Left ventricle myocardium superior (tissue), 1 donor: Measurements from ENCODE around the gene SLC35F1. TPM values are rescaled to one million over a fixed set of nuclear protein-coding genes. Genes with fewer than 3 reads are reported as not detected.
A peak's percentile ranks its signal among the peaks of the same experiment; 100 is the strongest.

ENCODE experiments used
- ATAC-seq: fragments of 200-7000 bp; cut with Tn5 transposase; one replicate; pipeline ENCODE4 v1.9.1; 2020; ENCODE audit warnings: mild to moderate bottlenecking, moderate library complexity
- DNase-seq: peaks from one replicate; pipeline ENCODE4 v3.0.0-alpha.2; 2020
- intact Hi-C: fragments of 100-400 bp; cut with micrococcal nuclease; formaldehyde crosslinking; loops from one replicate; pipeline ENCODE4 v1.11.0; 2022
- total RNA-seq: library from RNA; stranded (reverse); fragmentation: NEBNext Ultra II Directional; extraction: Animal tissue kit (Norgen Biotek cat#: 25700); gene quantifications from one replicate; pipeline ENCODE4 v1.2.1, GENCODE V29; 2021
- donor health status: DM: no; HTN: yes; CAD: no; lungs with severe emphysema.

Gene SLC35F1
- total RNA-seq, 1 donor from 2014 or later, result 6.7 TPM

DNA sequence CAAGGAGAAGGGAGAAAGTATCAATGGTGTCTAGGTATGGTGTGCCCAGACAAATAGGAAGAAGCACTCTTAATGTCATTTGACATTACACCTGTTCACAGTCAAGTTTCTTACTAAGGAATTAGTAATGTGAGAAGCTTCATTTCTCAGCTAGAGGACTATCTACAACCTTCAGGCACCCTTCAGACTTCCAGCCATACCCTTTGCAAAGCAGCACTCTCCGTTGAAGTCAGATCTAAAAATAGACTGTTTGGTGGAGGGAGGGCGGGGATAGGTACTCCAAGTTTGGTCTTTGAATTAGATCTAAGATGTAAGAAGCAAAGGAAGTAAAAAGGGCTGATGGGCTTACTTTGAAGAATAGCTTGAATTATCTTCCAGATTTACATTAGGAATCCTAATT is 311.1 kb downstream of the SLC35F1 start:
- ATAC-seq (peak; percentile 92), DNase-seq (no peak)
- intact Hi-C loops, result no loop called here

DNA sequence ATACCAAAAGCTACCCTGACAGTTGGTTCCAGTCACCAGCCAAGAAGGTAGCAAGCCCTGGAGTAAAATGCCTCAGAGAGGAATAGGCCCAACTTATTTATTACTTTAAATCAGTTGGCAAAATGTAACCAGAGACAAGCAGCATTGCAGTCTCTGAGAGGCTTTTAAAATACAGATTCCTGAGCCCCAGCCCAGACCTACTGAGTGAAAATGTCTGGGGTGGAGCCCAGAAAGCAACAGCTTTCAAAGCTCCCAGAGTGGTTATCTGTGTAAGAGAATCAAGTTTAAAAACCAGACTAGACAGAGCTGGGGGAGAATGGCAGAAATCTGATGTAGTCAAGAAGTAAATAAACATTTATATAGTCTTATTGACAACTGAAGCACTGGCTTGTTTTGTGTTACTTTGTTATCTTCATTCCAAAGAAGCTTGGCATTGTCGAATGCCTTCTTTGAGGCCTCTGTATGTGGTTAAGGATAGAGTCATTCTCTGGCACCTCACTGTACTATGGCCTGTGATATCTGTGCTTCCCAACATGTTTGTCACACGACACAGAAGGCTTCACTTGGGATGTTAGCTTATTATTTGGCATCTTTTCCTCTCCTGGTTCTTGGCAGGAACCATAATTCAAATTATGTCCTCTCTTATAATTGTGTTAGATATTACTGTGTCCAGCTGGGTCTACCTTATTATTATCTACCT is 313.5 kb downstream of the SLC35F1 start:
- peak; percentile 88 for ATAC-seq

GRCh38 chr6:118223316-118223715 is 316.3 kb downstream of the SLC35F1 start:
- ATAC-seq (no peak), DNase-seq (no peak)
- intact Hi-C loops, result no loop called here

More for the DNA sequence above, 313.5 kb downstream of the SLC35F1 start:
- no peak for DNase-seq
- intact Hi-C loops, result no loop called here

DNA sequence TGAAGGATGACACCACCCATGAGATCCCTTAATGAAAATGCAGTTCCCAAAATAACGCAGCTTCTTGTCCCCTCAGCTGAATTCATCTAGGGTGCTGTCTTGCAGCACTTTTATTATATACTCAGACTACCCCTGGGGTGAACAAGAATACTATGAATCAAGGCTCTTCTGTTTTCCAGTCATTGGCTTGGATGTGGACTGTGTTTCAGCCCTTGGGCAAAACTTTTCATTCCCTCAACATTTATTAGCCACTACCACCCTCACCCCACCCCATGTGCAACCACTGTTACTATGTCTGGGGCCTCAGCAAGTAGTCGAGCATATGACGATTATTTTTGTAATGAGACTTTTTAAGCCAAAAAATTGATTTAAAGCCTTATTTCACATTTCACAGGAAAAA is 321.8 kb downstream of the SLC35F1 start:
- no peak for DNase-seq
- intact Hi-C loops, result no loop called here
- no peak for ATAC-seq

DNA sequence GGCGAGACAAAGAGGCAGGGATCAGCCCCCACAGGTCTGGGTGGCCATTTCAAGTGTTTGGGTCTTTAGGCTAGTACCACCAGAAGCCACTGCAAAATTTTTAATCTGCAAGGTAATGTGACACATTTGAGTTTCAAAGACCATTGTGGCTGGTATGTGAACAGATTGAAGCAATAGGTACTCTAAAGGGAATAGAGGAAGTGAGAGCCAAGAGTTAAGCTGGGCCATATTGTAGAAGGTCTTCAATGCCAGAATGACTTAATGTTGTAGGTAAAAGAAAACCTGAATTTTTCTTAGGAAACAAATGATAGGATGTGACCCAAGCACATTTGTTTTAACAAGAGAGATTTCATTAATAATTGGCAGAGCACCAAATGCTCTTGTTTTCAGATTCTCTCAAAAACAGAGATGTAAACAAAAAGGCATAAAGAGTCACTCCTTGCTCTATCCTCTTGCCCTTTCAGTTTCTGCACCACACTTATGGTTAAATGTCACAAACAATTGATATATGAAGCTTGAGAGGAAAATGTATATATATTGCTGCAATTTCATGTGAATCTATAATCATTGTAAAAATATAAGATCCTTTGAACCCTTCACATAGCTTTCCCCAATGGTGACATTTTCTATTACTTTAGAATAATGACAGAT is 333.9 kb downstream of the SLC35F1 start:
- intact Hi-C loops, result no loop called here

DNA sequence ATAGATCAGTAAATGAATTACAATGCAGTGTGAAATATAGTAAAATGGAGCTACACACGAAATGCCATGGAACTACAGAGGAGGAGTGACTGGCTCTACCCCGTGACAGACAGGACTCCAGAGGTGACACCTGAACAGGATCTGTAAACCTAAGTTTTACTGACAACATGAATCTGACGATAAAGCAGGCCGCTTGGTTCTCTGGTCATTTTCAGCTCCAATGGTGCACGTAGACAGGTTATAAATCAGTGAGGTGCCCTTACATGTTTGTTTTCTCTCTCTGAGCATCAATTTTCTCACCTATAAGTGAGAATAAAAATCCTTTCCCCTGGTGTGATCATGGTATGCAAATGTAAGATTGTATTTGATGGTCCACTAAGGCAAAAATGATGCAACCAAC is 339.3 kb downstream of the SLC35F1 start:
- ATAC-seq (no peak), DNase-seq (no peak)
- intact Hi-C loops, result no loop called here

More for the DNA sequence above, 333.9 kb downstream of the SLC35F1 start:
- ATAC-seq, result no peak
- DNase-seq, result no peak

DNA sequence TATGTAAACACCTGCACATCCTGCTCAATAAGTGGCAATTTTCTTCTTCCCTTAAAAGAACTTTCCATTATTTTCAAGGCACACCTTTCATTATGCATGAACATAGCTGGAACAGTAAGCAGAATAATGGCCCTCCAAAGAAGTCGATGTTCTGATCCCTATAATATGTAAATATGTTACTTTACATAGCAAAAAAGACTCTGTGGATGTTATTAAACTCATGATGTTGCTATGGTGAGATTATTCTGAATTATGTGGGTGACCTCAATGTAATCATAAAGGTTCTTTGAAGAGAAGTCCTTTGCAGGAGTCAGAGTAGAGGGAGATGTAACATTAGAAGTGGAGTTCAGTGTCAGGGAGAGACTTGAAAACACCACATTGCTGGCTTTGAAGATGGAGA is 341.1 kb downstream of the SLC35F1 start:
- intact Hi-C loops, result no loop called here
- ATAC-seq (no peak), DNase-seq (no peak)

GRCh38 chr6:118249680-118250079 is 342.6 kb downstream of the SLC35F1 start:
- intact Hi-C loops, result no loop called here
- ATAC-seq (no peak), DNase-seq (no peak)

DNA sequence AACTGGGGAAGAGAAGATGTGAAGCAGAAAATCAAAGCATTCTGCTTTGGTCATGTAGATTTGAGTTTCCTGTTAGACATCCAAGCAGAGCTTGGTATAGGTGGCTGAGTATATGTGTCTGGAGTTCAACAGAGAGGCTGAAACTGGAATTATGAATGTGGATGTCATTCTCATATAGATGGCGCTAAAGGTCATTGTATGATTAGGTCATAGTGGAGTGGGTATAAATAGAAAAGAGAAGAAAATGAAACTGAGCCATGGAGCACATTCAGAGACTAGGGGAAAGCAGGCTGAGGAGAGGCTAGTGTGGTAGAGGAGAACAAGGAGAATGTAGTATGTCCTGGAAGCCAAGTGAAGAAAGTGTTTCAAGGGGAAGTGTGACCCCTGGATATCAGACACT is 345.4 kb downstream of the SLC35F1 start:
- ATAC-seq, result no peak
- intact Hi-C loops, result no loop called here
- no peak for DNase-seq

- DNase-seq (no peak), ATAC-seq (no peak)
- intact Hi-C loops, result no loop called here
Observed at GRCh38 chr6:118253741-118254140, 346.7 kb downstream of the SLC35F1 start.

DNA sequence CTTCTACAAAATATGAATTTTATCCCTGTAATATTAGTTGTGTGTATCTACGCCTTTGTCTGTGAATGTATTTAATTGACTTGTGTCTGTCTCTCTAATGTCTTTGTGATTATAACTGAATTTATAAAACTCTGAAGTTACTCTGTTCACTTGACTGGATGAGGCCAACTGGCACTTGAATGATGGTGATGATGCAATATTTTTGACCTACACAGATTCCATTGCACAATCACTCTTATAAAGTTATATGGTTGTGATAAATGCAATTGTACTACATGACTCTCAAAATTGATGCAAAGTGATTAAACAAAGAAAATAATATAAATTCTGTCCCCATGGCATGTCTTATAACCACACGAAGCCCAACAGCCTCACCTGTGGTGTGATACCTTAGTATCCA is 353.8 kb downstream of the SLC35F1 start:
- intact Hi-C loops, result loop anchor here (5.0 kb wide), 1 partner anchor 284 kb away; no protein-coding TSS in a partner anchor
- DNase-seq (no peak), ATAC-seq (no peak)

DNA sequence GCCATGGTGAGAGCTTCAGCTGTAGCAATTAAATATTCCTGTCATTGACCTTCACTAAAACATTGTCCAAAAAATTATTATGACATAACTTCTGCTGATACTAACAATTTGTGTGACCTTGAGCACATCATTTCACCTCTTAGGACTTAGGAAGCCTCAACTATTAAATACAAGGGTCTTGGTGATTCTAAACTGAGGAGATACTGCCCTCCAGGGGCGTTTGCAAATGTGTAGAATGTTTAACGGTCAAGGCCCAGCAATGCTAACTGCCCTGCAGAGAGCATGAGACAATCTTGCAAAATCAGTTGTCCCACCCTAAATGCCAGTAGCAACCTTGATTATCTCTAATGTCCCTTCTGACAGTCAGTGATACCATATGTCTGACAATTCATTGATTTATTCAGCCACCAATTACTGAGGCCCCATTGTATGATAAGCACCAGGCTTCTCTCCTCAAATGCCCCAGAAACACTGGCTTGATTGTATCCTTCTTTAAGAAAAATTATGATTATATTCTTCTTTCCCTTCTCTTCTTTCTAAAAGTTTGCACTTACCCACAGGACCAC is 356.9 kb downstream of the SLC35F1 start:
- DNase-seq (no peak), ATAC-seq (peak; percentile 73)
- intact Hi-C loops, result loop anchor here (5.0 kb wide), 1 partner anchor 287 kb away; no protein-coding TSS in a partner anchor

- DNase-seq (no peak), ATAC-seq (no peak)
- intact Hi-C loops, result no loop called here
Observed at GRCh38 chr6:118269659-118270058, 362.6 kb downstream of the SLC35F1 start.

GRCh38 chr6:118277631-118278030 is 370.6 kb downstream of the SLC35F1 start:
- no peak for DNase-seq
- no peak for ATAC-seq
- intact Hi-C loops, result no loop called here

- intact Hi-C loops, result loop anchor here (5.0 to 10.0 kb wide), 2 partner anchors 337 to 495 kb away; no protein-coding TSS in a partner anchor
- ATAC-seq (no peak), DNase-seq (no peak)
Observed at GRCh38 chr6:118280210-118280609, 373.1 kb downstream of the SLC35F1 start.

- intact Hi-C loops, result loop anchor here (5.0 to 10.0 kb wide), 2 partner anchors 336 to 494 kb away; no protein-coding TSS in a partner anchor
- DNase-seq (no peak), ATAC-seq (no peak)
Observed at GRCh38 chr6:118281291-118281690, 374.2 kb downstream of the SLC35F1 start.

GRCh38 chr6:118283766-118284165 is 376.7 kb downstream of the SLC35F1 start:
- intact Hi-C loops, result loop anchor here (1.0 to 10.0 kb wide), 3 partner anchors 226 to 491 kb away; no protein-coding TSS in a partner anchor
- DNase-seq (no peak), ATAC-seq (peak; percentile 55)

DNA sequence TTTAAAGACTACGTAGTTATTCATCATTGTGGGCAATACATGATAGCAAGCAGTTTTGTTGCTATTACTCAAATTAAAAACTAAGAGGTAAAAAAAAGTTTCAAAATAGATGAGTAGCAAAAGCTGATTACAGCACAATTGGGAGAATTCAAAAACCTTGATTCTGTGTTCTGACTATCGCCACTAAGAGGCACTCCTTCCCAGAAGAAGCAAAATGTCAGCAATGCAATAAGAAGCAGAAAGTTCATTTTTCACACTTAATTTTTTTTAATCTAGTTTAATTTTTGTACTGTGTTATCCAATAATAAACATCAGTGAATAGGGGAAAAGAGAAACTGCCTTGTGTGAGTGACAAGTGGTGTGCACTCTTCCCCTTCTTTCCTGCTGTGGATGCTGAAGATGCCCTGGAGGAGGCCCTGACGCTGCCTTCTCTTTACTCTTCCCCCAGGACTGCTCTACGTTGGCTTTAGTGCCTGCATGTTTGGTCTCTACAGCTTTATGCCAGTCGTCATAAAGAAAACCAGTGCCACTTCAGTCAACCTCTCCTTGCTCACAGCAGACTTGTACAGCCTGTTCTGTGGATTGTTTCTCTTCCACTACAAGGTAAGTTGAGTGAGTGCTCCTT is 377.8 kb downstream of the SLC35F1 start:
- ATAC-seq, result peak; percentile 65
- DNase-seq, result no peak
- intact Hi-C loops, result loop anchor here (1.0 to 10.0 kb wide), 4 partner anchors 224 to 490 kb away; partner anchors contain the start of gene PLN

- intact Hi-C loops, result loop anchor here (2.0 to 10.0 kb wide), 3 partner anchors 85 to 489 kb away; partner anchors contain the start of gene PLN
- ATAC-seq (peak; percentile 2), DNase-seq (no peak)
Observed at GRCh38 chr6:118285791-118286190, 378.7 kb downstream of the SLC35F1 start.
